OCI-LY3 (cell line): ENCODE measurements around the gene NR1I2.

Experiments
- EZH2phosphoT487 ChIP-seq: fragments of 200-600 bp; shearing (Covaris generic); IDR thresholded peaks from 2 replicates; pipeline ENCODE4 v1.6.1; 2018; ENCODE audit warnings: antibody characterized with exemption, mixed run types, low read depth
- TF ChIP-seq, protein P1 (sequence below): fragments of 200-600, 300-600 bp; sonication (generic); IDR thresholded peaks from 2 replicates; pipeline ENCODE4 v1.5.1; 2014; ENCODE audit warnings: antibody characterized with exemption, low read length, low read depth

GRCh38 chr3:119849126-119849525, 67.2 kb downstream of the NR1I2 start:
- TF ChIP-seq, protein P1, sequence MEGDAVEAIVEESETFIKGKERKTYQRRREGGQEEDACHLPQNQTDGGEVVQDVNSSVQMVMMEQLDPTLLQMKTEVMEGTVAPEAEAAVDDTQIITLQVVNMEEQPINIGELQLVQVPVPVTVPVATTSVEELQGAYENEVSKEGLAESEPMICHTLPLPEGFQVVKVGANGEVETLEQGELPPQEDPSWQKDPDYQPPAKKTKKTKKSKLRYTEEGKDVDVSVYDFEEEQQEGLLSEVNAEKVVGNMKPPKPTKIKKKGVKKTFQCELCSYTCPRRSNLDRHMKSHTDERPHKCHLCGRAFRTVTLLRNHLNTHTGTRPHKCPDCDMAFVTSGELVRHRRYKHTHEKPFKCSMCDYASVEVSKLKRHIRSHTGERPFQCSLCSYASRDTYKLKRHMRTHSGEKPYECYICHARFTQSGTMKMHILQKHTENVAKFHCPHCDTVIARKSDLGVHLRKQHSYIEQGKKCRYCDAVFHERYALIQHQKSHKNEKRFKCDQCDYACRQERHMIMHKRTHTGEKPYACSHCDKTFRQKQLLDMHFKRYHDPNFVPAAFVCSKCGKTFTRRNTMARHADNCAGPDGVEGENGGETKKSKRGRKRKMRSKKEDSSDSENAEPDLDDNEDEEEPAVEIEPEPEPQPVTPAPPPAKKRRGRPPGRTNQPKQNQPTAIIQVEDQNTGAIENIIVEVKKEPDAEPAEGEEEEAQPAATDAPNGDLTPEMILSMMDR: no peak
- no peak for TF ChIP-seq EZH2phosphoT487
